GM12872 (cell line): Measurements from ENCODE around the gene CAPN2.

Experiments
- TF ChIP-seq, protein P1 (sequence below): IDR thresholded peaks from 3 replicates; pipeline ENCODE4 v1.5.1; 2011; ENCODE audit warnings: low read depth, mild to moderate bottlenecking, low read length, moderate library complexity; ENCODE audit not compliant: insufficient read depth

Gene CAPN2

DNA sequence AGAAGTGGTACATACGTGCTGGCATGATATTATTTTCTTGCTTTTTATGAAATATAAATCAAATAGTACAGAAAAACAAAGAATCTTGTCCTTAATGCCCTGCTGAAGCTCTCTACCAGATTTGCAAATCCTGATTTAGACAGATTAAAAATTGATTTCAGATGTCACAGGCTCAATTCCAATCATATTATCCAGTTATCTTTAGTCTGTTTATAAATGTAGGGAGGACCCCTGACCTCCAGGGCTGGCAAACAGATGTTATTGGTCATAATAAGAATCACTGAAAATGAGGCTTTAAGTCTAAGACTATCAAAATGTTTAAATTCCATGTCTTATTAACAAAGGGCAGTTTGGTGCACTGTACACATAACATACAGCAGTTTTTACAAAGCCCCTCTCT, 71.3 kb downstream of the CAPN2 start:
- TF ChIP-seq, protein P1, sequence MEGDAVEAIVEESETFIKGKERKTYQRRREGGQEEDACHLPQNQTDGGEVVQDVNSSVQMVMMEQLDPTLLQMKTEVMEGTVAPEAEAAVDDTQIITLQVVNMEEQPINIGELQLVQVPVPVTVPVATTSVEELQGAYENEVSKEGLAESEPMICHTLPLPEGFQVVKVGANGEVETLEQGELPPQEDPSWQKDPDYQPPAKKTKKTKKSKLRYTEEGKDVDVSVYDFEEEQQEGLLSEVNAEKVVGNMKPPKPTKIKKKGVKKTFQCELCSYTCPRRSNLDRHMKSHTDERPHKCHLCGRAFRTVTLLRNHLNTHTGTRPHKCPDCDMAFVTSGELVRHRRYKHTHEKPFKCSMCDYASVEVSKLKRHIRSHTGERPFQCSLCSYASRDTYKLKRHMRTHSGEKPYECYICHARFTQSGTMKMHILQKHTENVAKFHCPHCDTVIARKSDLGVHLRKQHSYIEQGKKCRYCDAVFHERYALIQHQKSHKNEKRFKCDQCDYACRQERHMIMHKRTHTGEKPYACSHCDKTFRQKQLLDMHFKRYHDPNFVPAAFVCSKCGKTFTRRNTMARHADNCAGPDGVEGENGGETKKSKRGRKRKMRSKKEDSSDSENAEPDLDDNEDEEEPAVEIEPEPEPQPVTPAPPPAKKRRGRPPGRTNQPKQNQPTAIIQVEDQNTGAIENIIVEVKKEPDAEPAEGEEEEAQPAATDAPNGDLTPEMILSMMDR = no peak

DNA sequence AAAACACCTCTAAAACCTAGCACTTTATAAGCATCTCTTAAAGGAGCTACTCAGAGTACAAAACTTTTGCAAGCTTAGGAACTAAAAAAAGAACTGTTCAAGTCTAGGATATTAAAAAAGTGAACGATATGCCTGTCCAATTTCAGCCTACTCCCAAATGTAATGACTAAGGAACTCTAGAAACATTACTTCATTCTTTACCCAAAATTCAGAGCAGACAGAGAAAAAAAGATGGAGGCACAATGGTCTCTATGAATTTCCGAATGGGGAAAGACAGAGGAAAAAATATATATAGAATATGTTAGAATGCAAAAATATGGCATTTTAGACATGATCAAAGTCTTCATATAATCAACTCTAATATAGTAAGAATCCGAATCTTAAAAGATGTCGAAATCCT, 72.2 kb downstream of the CAPN2 start:
- TF ChIP-seq, protein P1 = no peak

DNA sequence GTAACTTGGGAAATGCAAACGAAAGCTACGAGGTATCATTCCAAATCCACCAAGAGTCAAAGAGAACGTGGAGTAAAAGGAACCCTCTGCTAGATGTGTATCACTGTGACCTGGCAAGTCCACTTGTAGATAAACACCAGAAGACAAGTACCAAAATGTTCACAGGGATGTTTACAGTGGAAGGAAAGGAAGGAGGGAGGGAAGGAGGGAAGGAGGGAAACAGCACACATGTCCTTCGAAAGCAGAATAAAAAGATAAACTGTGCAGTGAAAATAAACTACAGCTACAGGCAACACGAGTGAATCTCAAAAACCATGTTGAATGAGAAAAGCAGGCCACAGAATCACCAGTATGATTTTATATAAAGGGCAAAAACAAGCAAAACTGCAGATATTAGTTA, 73.5 kb downstream of the CAPN2 start:
- TF ChIP-seq, protein P1 = no peak

DNA sequence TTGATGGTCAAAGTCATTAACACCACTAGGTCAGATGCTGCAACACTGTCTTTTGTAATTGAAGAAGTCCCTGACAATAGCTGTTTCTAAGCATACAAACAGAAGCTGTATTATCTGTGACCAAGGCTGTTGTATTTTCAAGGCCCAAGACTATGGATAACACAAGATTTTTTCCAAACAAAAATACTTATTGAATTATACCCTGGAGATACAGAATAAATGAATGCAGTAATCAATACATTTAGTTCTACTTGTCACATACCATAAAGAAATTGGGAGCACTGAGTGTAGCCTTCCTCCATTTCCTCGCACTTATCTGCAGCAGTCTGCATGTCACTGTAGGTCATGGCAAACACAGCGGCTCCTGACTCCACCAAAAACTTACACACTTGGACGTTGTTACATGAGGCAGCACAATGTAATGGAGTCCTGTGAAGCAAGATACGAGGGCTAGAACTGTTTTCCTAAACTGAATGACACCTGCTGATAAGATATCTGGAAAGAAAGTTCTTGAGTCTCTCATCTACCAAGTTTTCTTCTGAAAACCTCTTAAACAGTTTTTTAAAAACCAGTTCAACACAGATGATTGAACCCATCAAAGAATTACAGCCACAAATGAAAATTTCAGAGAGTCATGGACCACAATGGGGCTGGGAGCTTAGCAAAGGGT, 76.5 kb downstream of the CAPN2 start:
- TF ChIP-seq, protein P1 = no peak

DNA sequence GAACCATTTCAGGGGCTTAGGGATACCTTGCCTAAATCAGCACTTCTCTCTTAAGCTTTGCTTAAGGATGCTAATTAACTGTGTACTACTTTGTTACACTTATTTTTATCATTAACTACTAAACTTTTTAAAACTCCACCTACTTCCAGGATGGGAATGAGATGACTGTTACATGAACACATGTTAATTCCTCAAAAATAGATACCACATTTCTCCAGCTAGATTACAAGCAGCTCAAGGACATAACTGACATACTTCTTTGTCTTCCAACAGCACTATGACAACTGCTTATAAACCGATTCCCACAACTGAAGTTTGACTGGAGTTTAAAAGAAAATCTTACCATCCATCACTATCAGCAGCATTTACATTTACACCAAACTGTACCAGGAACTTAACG, 79.7 kb downstream of the CAPN2 start:
- TF ChIP-seq, protein P1 = no peak

DNA sequence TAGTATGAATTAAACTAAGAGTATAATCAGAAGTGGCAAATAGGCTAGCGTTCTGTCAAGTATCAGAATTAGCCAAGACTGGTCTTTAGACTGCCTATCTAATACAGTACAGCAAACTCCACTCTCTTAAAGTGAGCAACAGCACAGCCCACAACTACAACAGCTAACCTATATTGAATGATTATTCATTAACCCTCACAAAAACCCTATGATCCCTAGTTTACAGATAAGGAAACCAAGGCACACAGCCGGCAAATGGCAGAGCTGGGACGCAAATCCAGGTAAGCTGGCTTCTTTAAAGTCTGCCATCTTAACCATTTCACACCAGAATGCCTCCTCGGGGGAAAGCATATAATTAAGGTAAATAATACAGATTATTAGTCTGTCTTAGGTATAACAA, 81.4 kb downstream of the CAPN2 start:
- TF ChIP-seq, protein P1 = no peak

DNA sequence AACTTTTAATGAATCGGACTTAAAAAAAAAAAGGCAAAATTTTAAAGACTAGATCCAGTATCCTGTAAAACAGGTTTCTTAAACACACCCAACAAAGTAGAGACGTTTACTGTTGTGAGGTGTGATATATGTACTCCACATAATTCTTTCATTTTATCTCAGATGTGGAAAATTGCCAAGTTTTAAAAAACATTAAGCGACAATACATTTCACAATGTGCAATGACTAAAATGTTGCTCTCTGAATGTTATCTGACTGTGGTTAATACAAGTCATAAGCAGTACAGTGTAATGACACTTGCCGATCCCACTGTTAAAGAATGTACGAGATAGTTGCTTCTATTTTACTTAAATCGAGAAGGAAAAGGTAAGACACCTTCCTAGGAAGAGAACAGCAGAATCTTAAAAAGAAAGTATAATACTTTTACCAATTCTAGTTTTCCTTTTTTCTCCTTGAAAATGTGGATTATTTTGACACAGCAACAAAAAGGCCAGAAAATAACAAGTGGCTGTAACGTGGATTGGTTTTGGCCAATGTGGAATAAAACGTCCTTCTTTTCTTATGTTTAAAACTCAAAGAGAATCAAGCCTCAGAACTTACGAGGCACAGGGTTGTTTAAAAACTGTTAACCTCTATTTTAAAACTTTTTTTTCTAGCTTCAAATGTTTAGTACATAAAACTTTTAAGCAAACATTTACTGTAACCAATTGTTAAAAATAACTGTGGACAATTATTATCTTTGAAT, 82.0 kb downstream of the CAPN2 start:
- TF ChIP-seq, protein P1 = no peak
